ENCODE measurements around the gene KCNN3.

DNA sequence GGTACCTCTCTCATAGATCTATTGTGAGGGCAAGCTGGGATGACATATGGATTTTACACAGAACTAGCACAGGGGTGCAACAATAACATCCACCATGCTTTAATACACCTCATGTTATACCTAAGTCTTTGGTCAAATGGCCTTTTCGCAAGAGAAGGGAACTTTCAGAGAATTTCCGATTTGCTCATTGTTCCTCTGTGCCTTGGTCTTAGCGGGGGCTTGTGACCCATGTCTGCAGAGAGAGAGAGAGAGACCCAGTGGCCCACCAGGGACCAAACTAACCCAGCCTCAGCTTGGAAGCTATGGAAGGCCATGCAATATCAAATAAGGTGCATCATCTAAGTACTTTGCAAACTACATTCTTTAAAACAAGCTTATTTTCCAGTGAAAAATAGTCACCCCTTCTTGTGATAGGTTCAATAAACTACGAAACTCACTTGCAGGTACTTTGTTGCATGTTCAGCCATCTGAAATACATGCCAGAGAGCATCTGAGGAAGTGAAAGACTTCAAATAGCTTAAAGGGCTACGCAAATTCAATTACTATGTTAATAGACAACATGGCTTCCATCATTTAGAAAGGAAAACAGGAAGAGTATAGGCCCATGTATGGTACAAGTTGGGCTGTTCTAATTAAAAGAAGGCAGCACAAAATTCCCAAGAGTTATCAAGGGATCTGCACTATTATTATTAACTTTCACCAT, 100.7 kb downstream of the KCNN3 start:
- TF ChIP-seq CTCF (conservative IDR thresholded peaks at IDR 0.05): no peak
- no peak for TF ChIP-seq ZFX (IDR thresholded peaks at IDR 0.05)
